DND-41 (cell line): Measurements from ENCODE around the gene IFT122.

Experiments
- CTCF ChIP-seq: IDR thresholded peaks from 2 replicates; pipeline ENCODE4 v1.5.1; 2012; ENCODE audit warnings: borderline replicate concordance, low read length, moderate library complexity, mild to moderate bottlenecking; ENCODE audit not compliant: poor library complexity, severe bottlenecking; ENCODE audit errors: extremely low read depth
- EZH2 ChIP-seq: IDR thresholded peaks from 3 replicates; pipeline ENCODE4 v1.6.1; 2012; ENCODE audit warnings: borderline replicate concordance, low read depth, mild to moderate bottlenecking, moderate library complexity, low read length, inconsistent platforms; ENCODE audit not compliant: severe bottlenecking

GRCh38 chr3:129513705-129514104 lies 73.7 kb downstream of the IFT122 start:
- no peak for TF ChIP-seq CTCF
- no peak for TF ChIP-seq EZH2
